Fibroblast of villous mesenchyme (primary cell): ENCODE results near the gene PRR7. TPM values are rescaled to one million over a fixed set of nuclear protein-coding genes. Genes with fewer than 3 reads are reported as not detected.

Experiments used
- DNase-seq: peaks from one replicate; pipeline ENCODE4 v3.0.0-alpha.2; 2010; ENCODE audit warnings: low read depth
- H3K4me3 ChIP-seq: 2 replicates; pipeline ENCODE4 v1.5.1; 2011; ENCODE audit warnings: low read depth, mild to moderate bottlenecking, low read length
- total RNA-seq: library from RNA; depleted of rRNA; stranded (reverse); fragments of >200 nt; gene quantifications from 2 replicates; pipeline ENCODE4 v1.2.3, GENCODE V29; 2012
- TF ChIP-seq, protein P1 (sequence below): IDR thresholded peaks from 2 replicates; pipeline ENCODE4 v1.5.1; 2012; ENCODE audit warnings: low read depth, mild to moderate bottlenecking, low read length; ENCODE audit not compliant: insufficient read depth

PRR7 gene, protein sequence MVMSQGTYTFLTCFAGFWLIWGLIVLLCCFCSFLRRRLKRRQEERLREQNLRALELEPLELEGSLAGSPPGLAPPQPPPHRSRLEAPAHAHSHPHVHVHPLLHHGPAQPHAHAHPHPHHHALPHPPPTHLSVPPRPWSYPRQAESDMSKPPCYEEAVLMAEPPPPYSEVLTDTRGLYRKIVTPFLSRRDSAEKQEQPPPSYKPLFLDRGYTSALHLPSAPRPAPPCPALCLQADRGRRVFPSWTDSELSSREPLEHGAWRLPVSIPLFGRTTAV
- 4.5 and 4.7 TPM in 2 replicates for total RNA-seq

DNA sequence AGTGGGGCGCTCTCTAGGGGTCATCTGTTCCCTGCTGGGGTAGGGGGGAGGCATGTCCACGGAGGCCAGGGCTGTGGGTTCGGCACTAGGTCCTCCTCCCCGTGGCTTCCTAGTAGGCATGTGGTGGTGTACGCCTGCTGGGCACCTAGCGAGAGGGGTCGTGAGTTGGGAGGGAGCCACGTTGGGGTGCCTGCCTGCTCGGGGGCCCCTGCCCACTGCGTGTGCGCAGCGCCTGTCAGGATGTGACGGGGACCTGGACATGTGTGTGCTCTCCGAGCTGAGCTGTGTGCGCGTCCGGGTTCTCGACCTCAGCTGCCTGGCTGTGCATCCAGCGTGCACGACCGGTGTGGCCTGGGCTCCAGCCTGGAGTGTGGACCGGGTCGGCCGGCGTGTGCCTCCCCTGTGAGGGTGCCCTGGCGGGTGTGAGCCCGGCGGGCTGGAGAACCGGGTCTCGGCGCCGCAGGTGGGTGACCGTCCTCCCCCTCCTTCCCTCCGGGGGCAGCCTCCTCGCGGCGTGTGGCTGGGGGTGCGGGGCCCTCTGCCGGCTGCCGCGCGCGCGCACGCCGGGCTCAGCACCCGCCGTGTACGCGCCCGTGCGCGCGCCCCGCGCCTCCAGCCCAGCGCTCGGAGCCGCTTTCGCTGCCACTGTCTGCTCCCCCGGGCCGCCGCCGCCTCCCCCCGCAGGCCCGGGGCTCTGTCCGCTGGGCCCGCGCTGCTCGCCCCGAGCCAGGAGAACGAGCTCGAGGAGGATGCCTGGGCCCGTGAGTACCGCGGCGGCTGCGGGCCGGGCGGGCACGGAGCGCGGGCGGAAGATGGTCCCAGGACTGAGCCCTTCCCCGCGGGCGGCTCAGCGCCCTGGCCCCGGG lies at the start of gene PRR7:
PRR7 (plus strand) TSS at position 615 of the 866 bp plus-strand sequence. CDS start 8,254 bp downstream, outside the sequence.
- DNase-seq, result peak; percentile 52
- TF ChIP-seq, protein P1, sequence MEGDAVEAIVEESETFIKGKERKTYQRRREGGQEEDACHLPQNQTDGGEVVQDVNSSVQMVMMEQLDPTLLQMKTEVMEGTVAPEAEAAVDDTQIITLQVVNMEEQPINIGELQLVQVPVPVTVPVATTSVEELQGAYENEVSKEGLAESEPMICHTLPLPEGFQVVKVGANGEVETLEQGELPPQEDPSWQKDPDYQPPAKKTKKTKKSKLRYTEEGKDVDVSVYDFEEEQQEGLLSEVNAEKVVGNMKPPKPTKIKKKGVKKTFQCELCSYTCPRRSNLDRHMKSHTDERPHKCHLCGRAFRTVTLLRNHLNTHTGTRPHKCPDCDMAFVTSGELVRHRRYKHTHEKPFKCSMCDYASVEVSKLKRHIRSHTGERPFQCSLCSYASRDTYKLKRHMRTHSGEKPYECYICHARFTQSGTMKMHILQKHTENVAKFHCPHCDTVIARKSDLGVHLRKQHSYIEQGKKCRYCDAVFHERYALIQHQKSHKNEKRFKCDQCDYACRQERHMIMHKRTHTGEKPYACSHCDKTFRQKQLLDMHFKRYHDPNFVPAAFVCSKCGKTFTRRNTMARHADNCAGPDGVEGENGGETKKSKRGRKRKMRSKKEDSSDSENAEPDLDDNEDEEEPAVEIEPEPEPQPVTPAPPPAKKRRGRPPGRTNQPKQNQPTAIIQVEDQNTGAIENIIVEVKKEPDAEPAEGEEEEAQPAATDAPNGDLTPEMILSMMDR, result no peak

DNA sequence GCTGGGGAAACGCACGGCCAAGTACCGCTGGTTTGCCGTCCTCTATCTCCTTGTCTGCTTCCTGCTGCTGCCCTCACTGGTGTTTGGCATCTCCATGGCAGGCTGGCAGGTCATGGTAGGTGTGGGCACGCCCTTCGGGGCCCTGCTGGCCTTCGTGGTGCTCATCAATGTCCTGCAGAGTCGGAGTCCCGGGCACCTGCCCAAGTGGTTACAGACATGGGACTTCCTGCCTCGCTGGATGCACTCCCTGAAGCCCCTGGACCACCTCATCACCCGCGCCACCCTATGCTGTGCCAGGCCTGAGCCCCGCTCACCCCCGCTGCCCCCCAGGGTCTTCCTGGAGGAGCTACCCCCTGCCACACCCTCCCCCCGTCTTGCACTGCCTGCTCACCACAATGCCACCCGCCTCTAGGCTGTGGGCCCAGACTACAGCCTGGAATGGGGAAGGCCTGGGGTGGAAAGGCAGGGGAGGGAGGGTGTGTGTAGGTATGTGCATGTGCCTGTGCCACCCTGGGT lies 48.7 kb upstream of the PRR7 start:
- no peak overlapping the region for H3K4me3 ChIP-seq
- TF ChIP-seq, protein P1, result no peak
- DNase-seq, result no peak

More for the DNA sequence above, at the start of gene PRR7:
- peak within 1 kb of the TSS; percentile 72 for H3K4me3 ChIP-seq

DNA sequence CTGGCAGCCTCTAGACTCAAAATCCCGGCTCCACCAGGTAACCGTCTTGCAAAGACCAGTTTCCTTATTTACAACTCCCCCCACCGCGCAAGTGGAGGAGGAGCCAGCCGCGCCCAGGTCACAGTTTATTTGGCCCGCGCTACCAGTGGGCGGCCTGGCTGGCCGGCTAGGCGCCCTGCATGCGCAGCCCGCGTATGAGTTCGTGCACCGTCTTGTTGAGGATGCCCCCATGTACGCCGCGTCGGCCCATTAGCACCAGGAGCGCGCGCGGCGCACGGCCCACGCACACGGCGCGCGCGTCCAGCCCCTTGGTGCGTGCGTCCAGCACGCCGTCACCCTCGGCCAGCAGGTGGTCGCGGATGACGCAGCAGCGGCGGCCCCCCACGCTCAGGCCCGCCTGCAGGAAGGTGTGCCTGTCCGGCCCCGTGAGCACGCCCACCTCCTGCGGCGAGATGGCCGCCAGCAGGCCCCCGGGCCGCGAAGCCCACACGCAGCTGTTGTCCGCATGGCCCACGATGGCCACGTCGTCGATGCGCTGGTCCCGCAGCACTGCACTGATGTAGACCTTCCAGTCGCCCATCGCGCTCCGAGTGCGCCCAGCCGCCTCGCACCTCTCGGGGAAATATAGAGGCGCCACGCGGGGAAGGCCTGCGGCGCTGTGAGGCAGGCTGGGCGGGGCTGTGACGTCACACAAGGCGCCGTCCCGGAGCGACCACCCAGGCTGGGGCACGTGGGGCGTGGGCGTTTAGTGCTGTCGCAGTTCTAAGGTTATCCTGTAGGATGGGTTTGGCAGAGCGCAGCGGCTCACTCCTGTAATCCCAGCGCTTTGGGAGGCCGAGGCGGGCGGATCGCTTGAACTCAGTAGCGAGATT lies 46.4 kb upstream of the PRR7 start, which contains the start of gene PFN3:
PFN3 (minus strand) TSS at position 665 of the 872 bp plus-strand sequence; CDS start at position 580, 85 bp downstream.
- peak; percentile 45 for DNase-seq
- no peak within 1 kb of the TSS for H3K4me3 ChIP-seq
- TF ChIP-seq, protein P1, result no peak

DNA sequence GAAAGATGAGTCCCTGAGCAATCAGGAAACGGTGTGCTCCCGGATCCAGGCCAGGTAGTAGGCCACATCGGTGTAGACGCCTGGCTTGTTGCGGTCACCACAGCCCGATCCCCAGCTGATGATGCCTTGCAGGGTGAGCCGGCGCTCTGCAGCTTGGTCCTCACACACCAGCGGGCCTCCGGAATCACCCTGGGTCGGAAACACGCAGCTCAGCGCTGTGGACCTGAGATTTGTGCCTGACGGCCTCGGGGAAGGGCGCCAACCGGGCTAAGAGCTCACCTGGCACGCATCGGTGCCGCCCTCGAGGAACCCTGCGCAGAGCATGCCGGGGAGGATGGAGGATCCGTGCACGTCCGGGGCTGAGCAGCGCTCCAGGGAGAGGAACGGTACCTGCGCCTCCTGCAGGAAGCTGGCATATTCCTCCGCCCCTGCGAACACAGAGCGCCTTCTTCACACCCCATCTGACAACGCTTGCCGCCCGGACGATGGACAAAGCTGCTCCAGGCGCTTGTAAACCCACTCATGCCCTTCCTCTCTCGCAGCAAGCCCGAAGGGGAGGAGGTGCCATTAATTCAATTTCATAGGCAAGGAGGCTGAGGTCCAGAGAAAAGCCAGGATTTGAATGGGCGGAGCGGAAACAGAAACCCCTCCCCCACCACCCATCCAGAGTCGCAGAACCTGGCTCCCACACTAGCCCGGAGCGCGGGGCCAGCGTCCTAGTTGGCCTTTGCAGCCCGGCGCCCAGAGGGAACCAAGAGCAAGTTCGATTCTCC lies 44.2 kb upstream of the PRR7 start:
- TF ChIP-seq, protein P1, result peak; percentile 51
- peak; percentile 62 for DNase-seq
- peak overlapping the region; percentile 36 for H3K4me3 ChIP-seq

DNA sequence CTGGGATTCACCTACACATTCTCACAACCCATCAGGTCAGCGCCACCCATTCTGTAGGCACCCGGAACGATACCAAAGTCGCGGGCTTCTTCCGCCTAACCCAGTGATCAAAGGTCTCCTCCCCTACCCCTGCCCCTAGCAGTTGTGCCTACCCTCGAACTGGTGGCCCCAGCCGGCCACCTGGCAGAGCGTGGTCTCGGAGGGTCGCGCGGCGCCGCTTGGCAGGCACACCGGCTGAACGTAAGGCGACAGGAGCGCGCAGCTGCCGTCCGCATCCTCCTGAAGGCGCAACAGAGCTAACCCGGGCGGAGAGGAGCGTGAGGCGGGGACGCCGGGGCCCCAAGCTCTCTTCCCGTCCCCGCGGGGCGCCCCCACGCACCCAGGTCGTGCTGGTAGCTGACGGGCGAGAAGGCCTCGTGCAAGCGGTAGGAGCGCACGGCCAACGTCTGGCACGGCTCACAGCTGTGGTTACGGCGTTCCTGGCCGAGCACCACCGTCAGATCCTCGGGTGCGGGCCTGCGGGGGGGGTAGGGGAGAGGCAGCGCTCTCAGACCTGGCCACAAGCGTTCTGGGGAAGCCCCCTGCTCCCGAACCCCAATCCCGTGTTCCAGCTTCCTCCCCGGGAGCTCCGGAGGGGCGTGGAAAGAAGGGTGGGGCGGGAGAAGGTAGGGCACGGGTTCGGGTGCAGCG lies 43.4 kb upstream of the PRR7 start:
- DNase-seq, result peak; percentile 29
- TF ChIP-seq, protein P1, result no peak
- H3K4me3 ChIP-seq, result peak overlapping the region; percentile 70
